Nephron (organoid): Measurements from ENCODE around the gene GPRIN2.

Experiments used
- H3K27ac Mint-ChIP-seq, 3 experiments: 2 replicates each; pipeline ENCODE4 v1.8.0; 2020; ENCODE audit warnings: mixed read lengths in 3 of 3, mild to moderate bottlenecking in 2 of 3, moderate library complexity in 1 of 3
- H3K27me3 Mint-ChIP-seq: 2 replicates; pipeline ENCODE4 v1.8.0; 2021; ENCODE audit warnings: low read depth, mild to moderate bottlenecking, moderate library complexity, mixed read lengths
- H3K36me3 Mint-ChIP-seq: 2 replicates; pipeline ENCODE4 v1.8.0; 2020; ENCODE audit warnings: low read depth, mixed read lengths
- H3K4me1 Mint-ChIP-seq: 2 replicates; pipeline ENCODE4 v1.8.0; 2020; ENCODE audit warnings: mixed read lengths
- H3K4me3 Mint-ChIP-seq, 3 experiments: 2 replicates each; pipeline ENCODE4 v1.8.0; 2020; ENCODE audit warnings: mild to moderate bottlenecking in 3 of 3, mixed read lengths in 3 of 3, moderate library complexity in 2 of 3
- H3K9me3 Mint-ChIP-seq: 2 replicates; pipeline ENCODE4 v1.8.0; 2020; ENCODE audit warnings: mixed read lengths
- TF ChIP-seq, protein P1 (sequence below), 3 experiments: fragments of 200-600 bp; sonication (generic); IDR thresholded peaks; one replicate each; pipeline ENCODE4 v1.5.0; 2021; ENCODE audit warnings: antibody characterized with exemption in 3 of 3; ENCODE audit not compliant: unreplicated experiment in 3 of 3

GPRIN2 gene

DNA sequence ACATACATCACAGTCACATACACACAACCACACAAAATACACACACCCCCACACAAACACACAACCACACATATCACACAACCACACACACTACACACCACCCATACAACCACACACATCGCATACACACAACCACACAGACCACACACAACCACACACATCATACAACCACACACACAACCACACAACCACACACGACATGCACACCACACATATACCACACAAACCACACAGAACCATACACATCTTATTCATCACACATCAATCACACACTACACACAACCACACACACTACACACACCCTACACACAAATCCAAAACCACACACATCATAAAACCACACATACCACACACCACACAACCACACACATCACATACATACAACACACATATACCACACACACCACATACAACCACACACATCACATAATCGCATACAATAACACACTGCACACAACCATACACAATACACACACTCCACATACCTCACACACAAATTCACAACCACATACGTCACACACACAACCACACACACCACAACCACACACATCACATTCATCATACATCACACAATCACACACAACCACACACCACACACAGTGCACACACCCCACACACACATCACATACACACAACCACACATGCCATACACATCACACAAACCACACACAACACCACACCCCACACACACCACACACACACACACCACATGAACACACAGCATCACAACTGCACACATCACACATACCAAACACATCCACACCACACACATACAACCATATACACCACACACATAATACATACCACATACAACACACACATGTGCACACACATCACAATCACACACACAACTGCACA, 30.4 kb downstream of the GPRIN2 start:
- Mint-ChIP-seq H3K36me3 (no peaks in the 10 kb centered on the region), H3K4me3 (no peak overlapping the region), H3K27ac (no peak overlapping the region), H3K4me1 (no peaks in the 10 kb centered on the region), H3K27me3 (no peaks in the 10 kb centered on the region), H3K9me3 (no peaks in the 10 kb centered on the region)
- TF ChIP-seq, protein P1, sequence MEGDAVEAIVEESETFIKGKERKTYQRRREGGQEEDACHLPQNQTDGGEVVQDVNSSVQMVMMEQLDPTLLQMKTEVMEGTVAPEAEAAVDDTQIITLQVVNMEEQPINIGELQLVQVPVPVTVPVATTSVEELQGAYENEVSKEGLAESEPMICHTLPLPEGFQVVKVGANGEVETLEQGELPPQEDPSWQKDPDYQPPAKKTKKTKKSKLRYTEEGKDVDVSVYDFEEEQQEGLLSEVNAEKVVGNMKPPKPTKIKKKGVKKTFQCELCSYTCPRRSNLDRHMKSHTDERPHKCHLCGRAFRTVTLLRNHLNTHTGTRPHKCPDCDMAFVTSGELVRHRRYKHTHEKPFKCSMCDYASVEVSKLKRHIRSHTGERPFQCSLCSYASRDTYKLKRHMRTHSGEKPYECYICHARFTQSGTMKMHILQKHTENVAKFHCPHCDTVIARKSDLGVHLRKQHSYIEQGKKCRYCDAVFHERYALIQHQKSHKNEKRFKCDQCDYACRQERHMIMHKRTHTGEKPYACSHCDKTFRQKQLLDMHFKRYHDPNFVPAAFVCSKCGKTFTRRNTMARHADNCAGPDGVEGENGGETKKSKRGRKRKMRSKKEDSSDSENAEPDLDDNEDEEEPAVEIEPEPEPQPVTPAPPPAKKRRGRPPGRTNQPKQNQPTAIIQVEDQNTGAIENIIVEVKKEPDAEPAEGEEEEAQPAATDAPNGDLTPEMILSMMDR (IDR thresholded peaks at IDR 0.05; ENCODE audit: unreplicated experiment in 3 of 3), result no peak

DNA sequence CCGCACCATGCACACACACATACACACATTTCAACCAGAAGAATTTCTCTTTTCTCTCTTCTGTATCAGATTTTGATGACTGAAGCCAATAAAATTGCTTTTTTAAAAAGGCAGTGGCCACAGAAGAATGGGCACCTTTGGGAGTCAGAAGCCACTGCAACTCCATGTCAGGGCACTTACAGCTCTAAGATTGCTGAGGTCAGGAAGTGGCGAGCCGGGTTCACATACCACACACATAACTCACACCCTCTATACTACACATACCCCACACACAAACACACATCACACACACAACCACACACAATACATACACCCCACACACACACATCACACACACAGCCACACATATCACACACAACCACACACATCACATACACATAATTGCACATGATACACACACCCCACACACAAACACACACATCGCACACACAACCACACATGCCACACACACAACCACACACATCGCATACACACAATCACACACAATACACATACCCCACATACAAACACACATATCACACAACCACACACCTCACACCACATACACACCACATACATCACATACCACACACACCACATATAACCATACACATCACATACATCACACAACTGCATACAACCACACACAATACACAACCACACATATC, 31.2 kb downstream of the GPRIN2 start:
- Mint-ChIP-seq H3K4me1 (no peaks in the 10 kb centered on the region), H3K27me3 (no peaks in the 10 kb centered on the region), H3K9me3 (no peaks in the 10 kb centered on the region), H3K4me3 (no peak overlapping the region), H3K36me3 (no peaks in the 10 kb centered on the region), H3K27ac (no peak overlapping the region)
- TF ChIP-seq, protein P1 (IDR thresholded peaks at IDR 0.05; ENCODE audit: unreplicated experiment in 3 of 3), result no peak

DNA sequence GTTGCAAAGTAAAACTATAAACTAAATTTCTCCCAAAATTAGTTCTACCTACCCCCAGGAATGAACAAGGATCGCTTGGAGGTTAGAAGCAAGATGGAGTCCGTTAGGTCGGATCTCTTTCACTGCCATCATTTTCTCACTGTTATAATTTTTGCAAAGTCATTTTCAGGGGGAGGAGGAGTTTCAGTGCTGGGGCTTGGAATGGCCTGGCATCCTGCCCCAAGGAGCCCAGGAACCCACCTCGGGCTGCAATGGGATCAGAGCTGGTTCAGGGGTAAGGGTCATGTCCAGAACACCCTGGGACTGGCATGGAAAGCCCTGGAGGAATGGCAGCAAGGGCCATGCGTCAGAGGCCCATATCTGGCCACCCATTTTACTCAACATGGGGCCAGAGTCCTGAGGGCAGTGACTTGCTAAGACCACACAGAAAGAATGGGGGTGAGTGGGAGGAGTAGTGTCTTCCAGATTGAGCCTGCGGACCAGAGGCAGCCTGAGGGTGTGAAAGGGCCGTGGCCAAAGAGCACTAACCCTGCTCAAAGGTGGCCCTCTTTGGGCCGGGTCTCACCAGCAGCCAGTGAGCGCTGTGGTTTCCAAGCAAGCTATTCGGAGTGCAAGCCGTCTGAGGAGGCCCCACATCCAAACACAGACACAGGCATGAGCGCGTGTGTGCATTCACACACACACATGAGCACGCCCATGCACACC, 31.8 kb downstream of the GPRIN2 start:
- TF ChIP-seq, protein P1 (IDR thresholded peaks at IDR 0.05; ENCODE audit: unreplicated experiment in 3 of 3), result no peak
- no peaks in the 10 kb centered on the region for H3K4me1 Mint-ChIP-seq
- no peak overlapping the region for H3K4me3 Mint-ChIP-seq
- H3K9me3 Mint-ChIP-seq, result no peaks in the 10 kb centered on the region
- H3K36me3 Mint-ChIP-seq, result no peaks in the 10 kb centered on the region
- no peaks in the 10 kb centered on the region for H3K27me3 Mint-ChIP-seq
- no peak overlapping the region for H3K27ac Mint-ChIP-seq

DNA sequence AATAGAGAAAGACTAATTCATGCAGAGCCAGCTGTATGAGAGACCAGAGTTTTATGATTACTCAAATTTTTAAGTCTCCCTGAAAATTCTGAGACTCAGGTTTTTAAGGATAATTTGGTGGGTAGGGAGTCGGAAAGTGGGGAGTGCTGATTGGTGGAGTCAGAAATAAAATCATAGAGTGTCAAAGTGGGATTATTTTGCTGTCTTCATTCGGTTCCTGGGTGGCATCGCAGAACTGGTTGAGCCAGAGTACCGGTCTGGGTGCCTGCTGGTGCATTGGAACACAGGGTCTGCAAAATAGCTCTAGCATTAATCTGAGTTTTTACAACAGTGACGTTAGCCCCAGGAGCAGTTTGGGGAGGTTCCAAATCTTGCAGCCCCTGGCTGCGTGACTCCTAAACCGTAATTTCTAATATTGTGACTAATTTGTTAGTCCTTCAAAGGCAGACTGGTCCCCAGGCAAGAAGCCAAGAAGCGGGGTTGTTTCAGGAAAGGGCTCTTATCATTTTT, 32.4 kb downstream of the GPRIN2 start:
- no peaks in the 10 kb centered on the region for H3K36me3 Mint-ChIP-seq
- no peak overlapping the region for H3K27ac Mint-ChIP-seq
- no peak overlapping the region for H3K4me3 Mint-ChIP-seq
- no peaks in the 10 kb centered on the region for H3K4me1 Mint-ChIP-seq
- H3K9me3 Mint-ChIP-seq, result no peaks in the 10 kb centered on the region
- no peaks in the 10 kb centered on the region for H3K27me3 Mint-ChIP-seq
- TF ChIP-seq, protein P1 (IDR thresholded peaks at IDR 0.05; ENCODE audit: unreplicated experiment in 3 of 3), result no peak

DNA sequence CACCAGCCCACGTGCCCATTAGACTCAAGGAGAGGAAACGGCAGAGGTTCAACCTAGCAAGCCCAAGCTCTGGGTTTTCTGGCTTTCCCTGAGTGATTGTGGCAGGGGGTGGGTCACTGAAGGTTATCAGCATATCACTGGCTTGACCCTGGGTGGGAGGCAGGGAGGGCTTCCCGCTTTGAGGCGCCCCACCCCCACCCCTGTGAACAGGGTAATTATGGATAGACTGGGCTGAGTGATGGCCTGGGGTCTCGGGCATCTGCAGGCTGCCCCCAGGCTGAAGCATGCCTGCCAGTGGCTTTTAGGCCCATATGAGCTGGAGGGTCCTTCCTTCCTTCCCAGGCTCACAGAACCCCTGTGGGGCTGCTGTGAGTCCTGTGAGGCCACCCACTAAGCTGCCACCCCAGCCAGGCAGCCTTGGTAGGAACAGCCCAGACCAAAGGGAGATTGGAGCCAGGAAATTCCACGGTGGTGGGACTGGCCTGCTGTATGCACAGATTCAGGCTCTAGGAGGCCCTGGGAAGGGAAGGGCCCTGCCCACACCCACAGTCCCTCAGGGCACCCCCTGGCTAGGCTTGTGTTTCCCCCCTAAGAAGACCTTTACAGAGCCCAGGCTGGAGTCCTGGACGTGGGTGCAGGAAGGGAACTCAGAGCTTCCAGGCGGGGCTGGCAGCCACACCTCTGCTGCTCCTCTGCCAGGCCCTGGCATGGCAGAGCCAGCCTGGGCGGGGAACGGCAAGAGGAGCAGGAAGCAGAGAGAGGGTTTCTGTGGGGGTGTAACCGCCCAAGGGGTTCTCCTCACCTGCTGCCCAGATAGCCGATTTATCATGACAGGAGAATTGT, 33.1 kb downstream of the GPRIN2 start:
- Mint-ChIP-seq H3K36me3 (no peaks in the 10 kb centered on the region), H3K9me3 (no peaks in the 10 kb centered on the region), H3K4me1 (no peaks in the 10 kb centered on the region), H3K4me3 (no peak overlapping the region), H3K27ac (no peak overlapping the region), H3K27me3 (no peaks in the 10 kb centered on the region)
- TF ChIP-seq, protein P1 (IDR thresholded peaks at IDR 0.05; ENCODE audit: unreplicated experiment in 3 of 3), result no peak
